Right atrium auricular region (tissue), 2 donors: ENCODE results near the gene ALX4. TPM values are rescaled to one million over a fixed set of nuclear protein-coding genes. Genes with fewer than 3 reads are reported as not detected.

ENCODE experiments used
- DNase-seq: peaks from one replicate; pipeline ENCODE4 v3.0.0-alpha.2; 2019; ENCODE audit warnings: low spot score
- H3K27ac ChIP-seq, 2 donors: fragments of 200-600 bp; sonication (generic); 1 replicate in 1 of 2; 2 replicates in 1 of 2; pipeline ENCODE4 v1.5.1; 2016 to 2019
- H3K27me3 ChIP-seq, 2 donors: fragments of 200-600 bp; sonication (generic); one replicate each; pipeline versions ENCODE4 v1.5.1 to v1.6.0; 2017 to 2019
- H3K36me3 ChIP-seq: fragments of 200-600 bp; sonication (generic); one replicate; pipeline ENCODE4 v1.5.1; 2016
- H3K4me1 ChIP-seq, 2 donors: fragments of 200-600 bp; sonication (generic); one replicate each; pipeline versions ENCODE4 v1.5.1 to v1.6.0; 2017 to 2019
- H3K4me3 ChIP-seq, 2 donors: fragments of 200-600 bp; sonication (generic); 1 replicate in 1 of 2; 2 replicates in 1 of 2; pipeline ENCODE4 v1.5.1; 2017 to 2019; ENCODE audit warnings: mild to moderate bottlenecking in 1 of 2, moderate library complexity in 1 of 2
- H3K9me3 ChIP-seq, 2 donors: fragments of 200-600 bp; sonication (generic); one replicate each; pipeline ENCODE4 v1.5.1; 2019
- CTCF ChIP-seq, 2 donors: fragments of 200-600 bp; sonication (generic); IDR thresholded peaks; one replicate each; pipeline ENCODE4 v1.5.1; 2019; ENCODE audit warnings: antibody characterized with exemption in 2 of 2
- total RNA-seq, 2 donors: library from RNA; depleted of rRNA; stranded (reverse); fragments of >200 nt; gene quantifications; one replicate each; pipeline ENCODE4 v1.1.0, GENCODE V29; 2016

Gene ALX4
- total RNA-seq, 2 donors from 2014 or later, result 0.07 TPM; not detected in 1

DNA sequence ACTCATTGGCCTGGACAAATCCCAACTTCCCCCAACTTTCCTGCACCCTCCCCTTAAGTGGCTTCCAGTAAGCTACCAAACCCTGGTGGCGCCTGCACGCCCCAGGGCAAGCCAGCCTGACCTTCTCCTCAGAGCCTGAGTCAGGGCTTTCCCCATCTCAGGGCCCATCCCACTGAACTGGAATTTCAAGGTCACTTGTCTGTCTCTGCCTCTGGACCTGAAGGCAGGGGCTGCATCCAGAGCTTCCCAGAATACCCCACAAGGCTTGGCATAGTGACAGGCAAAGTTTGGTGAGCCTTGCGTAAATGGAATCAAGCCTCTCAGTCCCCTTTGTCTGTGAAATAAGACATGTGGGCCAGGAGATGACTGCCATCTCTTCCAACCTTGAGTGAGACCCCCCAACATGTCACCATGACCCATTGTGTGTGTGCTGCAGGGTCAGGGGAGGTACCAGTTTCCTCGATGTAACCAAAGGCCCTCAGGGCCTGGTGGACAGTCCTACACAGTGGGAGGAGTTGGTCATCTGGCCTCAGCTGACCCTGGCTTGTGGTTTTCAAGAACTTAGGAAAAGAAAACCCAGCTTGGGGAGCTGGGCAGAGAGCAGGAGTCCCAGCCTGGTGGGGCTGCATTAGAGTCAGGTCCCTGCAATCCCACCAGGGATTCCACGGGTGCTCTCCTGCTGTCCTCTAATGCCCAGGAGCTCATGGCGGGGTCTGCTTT lies 8.9 kb downstream of the ALX4 start:
- Histone ChIP-seq H3K36me3 (no peaks in the 10 kb centered on the region), H3K4me1 (peaks cover 0 to 18% of the 10 kb centered on the region in 2 donors), H3K4me3 (no peak overlapping the region), H3K9me3 (no peaks in the 10 kb centered on the region), H3K27ac (no peak overlapping the region), H3K27me3 (peaks cover 23 to 28% of the 10 kb centered on the region in 2 donors)
- no peak for DNase-seq
- TF ChIP-seq CTCF (IDR thresholded peaks at IDR 0.05), result no peak

DNA sequence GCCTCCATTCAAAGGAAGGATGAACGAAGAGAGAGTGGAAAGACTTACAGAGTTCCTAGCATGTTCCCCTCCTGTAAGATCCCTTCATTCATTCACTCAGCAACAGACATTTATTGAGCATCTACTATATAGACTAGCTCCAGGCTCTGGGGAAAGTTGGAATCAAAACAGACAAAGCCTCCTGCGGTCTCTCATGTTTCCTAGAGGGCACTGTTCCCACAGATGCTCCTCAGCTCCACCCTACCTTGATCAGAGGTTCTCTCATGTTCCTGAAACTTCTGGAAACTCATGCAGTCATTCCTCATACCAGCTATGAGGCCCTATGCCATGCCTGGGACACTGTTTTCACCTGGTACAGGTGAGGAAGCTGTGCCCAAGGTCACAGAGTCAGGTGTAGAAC lies 11.1 kb downstream of the ALX4 start:
- H3K36me3 ChIP-seq, result no peaks in the 10 kb centered on the region
- DNase-seq, result no peak
- no peak overlapping the region for H3K4me3 ChIP-seq
- no peak overlapping the region for H3K27ac ChIP-seq
- no peaks in the 10 kb centered on the region for H3K4me1 ChIP-seq
- peaks cover 3 to 9% of the 10 kb centered on the region in 2 donors for H3K27me3 ChIP-seq
- no peaks in the 10 kb centered on the region for H3K9me3 ChIP-seq
- no peak for TF ChIP-seq CTCF (IDR thresholded peaks at IDR 0.05)

GRCh38 chr11:44290208-44290607 lies 19.7 kb downstream of the ALX4 start:
- no peaks in the 10 kb centered on the region for H3K4me1 ChIP-seq
- no peaks in the 10 kb centered on the region for H3K9me3 ChIP-seq
- H3K36me3 ChIP-seq, result no peaks in the 10 kb centered on the region
- TF ChIP-seq CTCF (IDR thresholded peaks at IDR 0.05), result no peak
- H3K27ac ChIP-seq, result no peak overlapping the region
- H3K27me3 ChIP-seq, result no peaks in the 10 kb centered on the region
- H3K4me3 ChIP-seq, result no peak overlapping the region
- no peak for DNase-seq

- no peaks in the 10 kb centered on the region for H3K27me3 ChIP-seq
- H3K27ac ChIP-seq, result no peak overlapping the region
- H3K4me3 ChIP-seq, result no peak overlapping the region
- no peaks in the 10 kb centered on the region for H3K9me3 ChIP-seq
- no peaks in the 10 kb centered on the region for H3K36me3 ChIP-seq
- no peaks in the 10 kb centered on the region for H3K4me1 ChIP-seq
- DNase-seq, result no peak
- TF ChIP-seq CTCF (IDR thresholded peaks at IDR 0.05), result no peak
These were observed 21.8 kb downstream of the ALX4 start for GRCh38 chr11:44288133-44288526.

DNA sequence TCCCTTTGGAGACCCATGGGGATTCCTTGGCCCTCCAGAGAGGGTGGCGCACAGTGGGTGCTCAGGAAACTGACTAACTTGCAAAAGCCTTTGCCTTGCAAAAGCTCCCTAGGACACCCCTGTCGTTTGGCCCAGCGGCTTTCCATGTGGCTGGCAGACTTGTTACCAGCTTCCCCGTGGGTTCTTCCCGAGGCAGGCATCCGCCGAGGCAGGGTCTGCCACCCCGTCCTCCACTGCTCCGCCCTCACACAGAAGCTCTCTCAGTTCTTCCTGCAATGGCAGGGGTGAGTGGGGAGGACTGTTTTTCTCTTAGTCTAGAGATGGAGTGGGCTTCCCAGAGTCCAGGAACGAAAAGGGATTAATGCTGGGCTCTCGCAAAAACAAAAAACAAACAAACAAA lies 23.0 kb downstream of the ALX4 start:
- no peak for DNase-seq
- TF ChIP-seq CTCF (IDR thresholded peaks at IDR 0.05), result no peak
- Histone ChIP-seq H3K36me3 (no peaks in the 10 kb centered on the region), H3K27ac (no peak overlapping the region), H3K4me1 (no peaks in the 10 kb centered on the region), H3K27me3 (no peaks in the 10 kb centered on the region), H3K4me3 (no peak overlapping the region), H3K9me3 (no peaks in the 10 kb centered on the region)
